Measurements from ENCODE around the gene MRPL43. TPM values are rescaled to one million over a fixed set of nuclear protein-coding genes. Genes with fewer than 3 reads are reported as not detected.
A peak's percentile ranks its signal among the peaks of the same experiment; 100 is the strongest.

Gene MRPL43
- total RNA-seq, 1 experiment from 2014 or later = 136 TPM

GRCh38 chr10:100983868-100984671 lies 3.2 kb downstream of the MRPL43 start:
- Histone ChIP-seq H3K9me2 (ENCODE audit: insufficient read depth) (no peaks in the 10 kb centered on the region), H3K9ac (ENCODE audit: low read length) (no peak overlapping the region), H3K79me2 (ENCODE audit: insufficient read depth, low read length) (peaks cover 37% of the 10 kb centered on the region), H3K4me1 (ENCODE audit: control insufficient read depth in 1 of 2, insufficient read depth in 2 of 2, low read length in 2 of 2) (peaks cover 10 to 23% of the 10 kb centered on the region in 2 experiments; a peak in 3 of 4 replicates), H3K36me3 (ENCODE audit: control insufficient read depth in 1 of 2, insufficient read depth in 2 of 2, low read length in 2 of 2) (peaks cover 8 to 16% of the 10 kb centered on the region in 2 experiments; a peak in 3 of 4 replicates), H3K4me2 (ENCODE audit: low read length) (no peak overlapping the region), H3K4me3 (replicated peaks in 1 of 2; ENCODE audit: low read depth in 1 of 2, low read length in 2 of 2) (no peak overlapping the region), H2AFZ (ENCODE audit: low read depth, low read length, poor library complexity, severe bottlenecking) (no peak overlapping the region), H4K20me1 (ENCODE audit: insufficient read depth) (no peaks in the 10 kb centered on the region), H3K27me3 (ENCODE audit: insufficient read depth, low read length) (no peaks in the 10 kb centered on the region), H3K9me3 (ENCODE audit: control insufficient read depth in 1 of 2, insufficient read depth in 1 of 2, low read depth in 1 of 2, low read length in 2 of 2) (no peaks in the 10 kb centered on the region), H3K27ac (ENCODE audit: low read depth, low read length) (no peak overlapping the region)
- ChIA-PET POLR2A (no interaction called here), RAD21 (ENCODE audit: low non-redundant PET in 1 of 2, low total read pairs in 2 of 2, uncharacterized antibody in 2 of 2, unreplicated experiment in 2 of 2) (interaction anchor here in 1 of 2 experiments (0.5 kb wide), 1 partner anchor 15 kb away, joined by 3 read pairs; the partner anchor contains the start of gene SEMA4G), CTCF (no interaction called here)
- TF ChIP-seq EZH2 (IDR thresholded peaks at IDR 0.05) (no peak), CEBPB (IDR thresholded peaks at IDR 0.05; ENCODE audit: low read depth) (no peak), POLR2AphosphoS5 (IDR thresholded peaks at IDR 0.05; ENCODE audit: low read depth, low read length) (peak; percentile 12; the same call in 1 of the 2 replicates)
- intact Hi-C loops (cut with micrococcal nuclease) = no loop called here
- DNase-seq (ENCODE audit: low read depth, low spot score) = no peak
- no TSS peak for BruUV-seq (replicated peaks)
- no peak for ATAC-seq

- ATAC-seq (no peak), DNase-seq (ENCODE audit: low read depth, low spot score) (no peak)
- H3K9me2 ChIP-seq (ENCODE audit: insufficient read depth) = no peaks in the 10 kb centered on the region
- ChIA-PET RAD21 (ENCODE audit: low non-redundant PET in 1 of 2, low total read pairs in 2 of 2, uncharacterized antibody in 2 of 2, unreplicated experiment in 2 of 2) (interaction anchor here in 1 of 2 experiments (0.5 kb wide), 1 partner anchor 14 kb away, joined by 3 read pairs; the partner anchor contains the start of gene SEMA4G), POLR2A (no interaction called here), CTCF (no interaction called here)
- no peaks in the 10 kb centered on the region for H3K9me3 ChIP-seq (ENCODE audit: control insufficient read depth in 1 of 2, insufficient read depth in 1 of 2, low read depth in 1 of 2, low read length in 2 of 2)
- BruUV-seq (replicated peaks) = no TSS peak
- H2AFZ ChIP-seq (ENCODE audit: low read depth, low read length, poor library complexity, severe bottlenecking) = no peak overlapping the region
- TF ChIP-seq ZNF274 (IDR thresholded peaks at IDR 0.05; ENCODE audit: low read depth, low read length) = no peak
- no peak for TF ChIP-seq CTCF (IDR thresholded peaks at IDR 0.05 in 2 of 3, conservative IDR thresholded peaks at IDR 0.05 in 1 of 3; ENCODE audit: borderline replicate concordance in 1 of 3, insufficient read depth in 1 of 3, low read depth in 2 of 3, low read length in 2 of 3)
- TF ChIP-seq SP1 (IDR thresholded peaks at IDR 0.05; ENCODE audit: low read depth) = no peak
- TF ChIP-seq SRF (IDR thresholded peaks at IDR 0.05; ENCODE audit: low read depth) = no peak
- TF ChIP-seq EZH2 (IDR thresholded peaks at IDR 0.05) = no peak
- TF ChIP-seq EGR1 (IDR thresholded peaks at IDR 0.05; ENCODE audit: low read depth) = no peak
- H3K9ac ChIP-seq (ENCODE audit: low read length) = no peak overlapping the region
- H4K20me1 ChIP-seq (ENCODE audit: insufficient read depth) = no peaks in the 10 kb centered on the region
- no peak overlapping the region for H3K4me2 ChIP-seq (ENCODE audit: low read length)
- H3K27ac ChIP-seq (ENCODE audit: low read depth, low read length) = no peak overlapping the region
- intact Hi-C loops (cut with micrococcal nuclease) = no loop called here
- H3K4me3 ChIP-seq (replicated peaks in 1 of 2; ENCODE audit: low read depth in 1 of 2, low read length in 2 of 2) = no peak overlapping the region
- H3K27me3 ChIP-seq (ENCODE audit: insufficient read depth, low read length) = no peaks in the 10 kb centered on the region
- peaks cover 4 to 12% of the 10 kb centered on the region in 2 experiments; a peak in 3 of 4 replicates for H3K36me3 ChIP-seq (ENCODE audit: control insufficient read depth in 1 of 2, insufficient read depth in 2 of 2, low read length in 2 of 2)
- peaks cover 28% of the 10 kb centered on the region for H3K79me2 ChIP-seq (ENCODE audit: insufficient read depth, low read length)
- H3K4me1 ChIP-seq (ENCODE audit: control insufficient read depth in 1 of 2, insufficient read depth in 2 of 2, low read length in 2 of 2) = peaks cover 4 to 15% of the 10 kb centered on the region in 2 experiments; a peak in 3 of 4 replicates
These were observed 4.1 kb downstream of the MRPL43 start for GRCh38 chr10:100982916-100983830.

All from HCT116 (cell line).